T-helper 22 cell (primary cell): ENCODE measurements around the gene CELSR1.

ENCODE experiments used
- DNase-seq: peaks from one replicate; pipeline ENCODE4 v3.0.0-alpha.2; 2020; ENCODE audit warnings: low read depth

The CELSR1 gene

DNA sequence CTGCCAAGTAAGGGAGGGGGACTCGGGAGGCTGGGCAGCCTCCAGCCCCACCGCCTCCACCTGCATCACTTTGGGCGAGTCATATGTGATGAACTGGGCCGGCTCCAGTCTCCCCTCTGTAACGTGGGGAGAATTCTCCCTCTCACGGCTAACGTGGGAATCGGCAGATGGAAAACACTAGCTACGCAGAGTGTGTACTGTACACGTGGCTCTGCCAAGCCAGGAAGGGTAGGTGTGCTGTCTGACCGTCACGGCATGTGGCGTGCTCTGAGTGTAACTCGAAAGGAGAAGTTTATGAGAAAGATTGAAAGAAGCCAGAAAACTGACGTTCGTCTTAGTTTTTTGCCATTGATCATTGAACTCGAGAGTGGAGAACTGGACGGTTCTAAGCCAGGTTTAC is 188.2 kb downstream of the CELSR1 start:
- DNase-seq: no peak

DNA sequence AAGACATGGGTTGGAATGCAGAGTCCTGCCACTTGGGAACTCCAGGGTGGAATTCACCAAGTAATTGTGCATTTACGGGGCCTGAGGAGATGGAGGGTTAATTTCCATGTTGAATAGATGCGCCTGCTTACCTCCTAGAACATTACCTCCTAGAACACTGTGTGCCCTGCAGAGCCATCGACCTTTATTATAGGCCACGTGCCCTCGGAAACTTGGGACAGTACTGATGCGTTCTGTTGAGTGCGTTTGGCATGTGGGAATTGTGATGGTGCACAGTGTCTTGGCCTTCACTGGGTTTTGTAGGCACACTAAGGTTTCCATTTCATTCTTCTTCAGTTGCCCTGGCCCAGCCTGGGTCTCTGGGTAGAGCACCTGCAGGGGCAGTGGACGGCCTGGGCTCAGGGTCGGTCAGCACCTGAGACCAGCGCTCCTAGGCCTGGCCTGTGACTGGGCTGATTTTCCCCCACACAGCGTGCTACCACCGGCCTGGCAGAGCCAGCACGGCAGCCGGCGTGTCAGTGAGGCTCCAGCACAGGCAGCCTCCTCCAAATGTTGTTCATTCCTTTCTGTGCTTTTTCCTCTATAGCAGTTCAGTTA is 189.2 kb downstream of the CELSR1 start:
- no peak for DNase-seq

DNA sequence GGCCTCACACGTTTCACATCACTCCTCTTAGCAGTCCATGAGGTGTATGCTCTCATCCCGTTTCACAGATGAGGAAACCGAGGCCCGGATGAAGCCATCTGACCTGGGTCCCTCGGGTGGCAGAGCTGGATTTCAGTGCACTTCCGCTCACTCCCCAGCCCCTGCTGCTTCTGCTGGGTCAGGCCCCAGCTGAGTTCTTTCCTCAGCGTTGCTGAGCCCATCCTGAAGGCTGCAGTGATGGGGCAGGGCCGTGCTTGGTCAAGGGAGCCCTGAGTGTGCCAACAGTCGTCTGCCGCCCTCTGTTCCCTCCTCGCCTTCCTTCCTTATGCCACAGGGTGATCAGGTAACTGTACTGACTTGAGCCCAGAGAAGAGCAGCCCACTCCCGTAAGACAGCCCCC is 189.8 kb downstream of the CELSR1 start:
- DNase-seq: no peak

DNA sequence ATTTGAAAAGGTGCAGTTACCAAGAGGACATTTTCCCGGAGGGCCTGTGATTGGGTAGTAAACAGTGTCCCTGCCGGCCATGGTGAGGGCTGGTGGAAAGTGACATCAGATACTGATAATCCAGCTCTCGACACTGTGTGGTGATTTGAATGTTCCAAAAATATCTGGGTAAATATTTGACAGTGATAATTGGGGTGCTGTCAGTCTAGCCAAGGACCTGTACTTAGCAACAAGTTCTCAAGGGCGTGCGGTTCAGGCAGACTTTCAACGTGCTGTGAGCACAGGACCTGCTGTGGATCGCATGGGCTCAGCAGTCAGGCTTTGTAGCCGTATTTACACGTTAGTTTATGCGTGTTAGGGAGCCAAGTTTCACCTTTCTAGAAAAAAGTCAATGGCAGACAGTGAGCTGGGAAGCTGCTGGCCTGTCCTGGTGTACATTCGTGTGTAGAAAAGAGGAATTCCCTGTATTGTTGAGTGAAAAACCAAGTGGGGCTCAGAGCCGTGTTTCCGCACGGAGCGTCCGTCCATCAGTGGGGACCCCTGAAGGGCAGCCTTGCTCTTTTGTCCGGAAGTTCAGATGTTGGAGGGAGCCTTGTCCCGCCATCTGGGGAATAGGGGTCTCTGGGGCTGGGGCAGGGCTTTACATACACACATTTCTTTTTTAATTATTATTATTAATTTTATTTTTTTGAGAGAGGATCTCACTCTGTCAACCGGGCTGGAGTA is 190.6 kb downstream of the CELSR1 start:
- no peak for DNase-seq

DNA sequence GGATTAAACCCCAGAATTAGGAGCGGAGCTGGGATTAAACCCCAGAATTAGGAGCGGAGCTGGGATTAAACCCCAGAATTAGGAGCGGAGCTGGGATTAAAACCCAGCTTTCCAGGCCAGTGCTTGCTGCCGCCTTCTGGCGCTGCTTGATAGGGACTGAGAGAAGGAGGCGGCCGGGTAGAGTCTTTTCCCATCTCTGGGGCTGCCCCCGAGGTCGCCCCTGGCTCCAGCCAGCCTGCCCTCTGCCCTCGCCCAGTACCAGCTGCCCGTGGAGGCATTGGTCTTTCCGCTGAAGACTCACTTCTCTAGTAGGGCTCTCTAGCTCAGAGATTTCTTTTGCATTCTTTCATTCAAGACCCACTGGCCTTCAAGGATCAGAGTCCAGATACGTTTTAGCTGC is 196.7 kb downstream of the CELSR1 start:
- DNase-seq: no peak

DNA sequence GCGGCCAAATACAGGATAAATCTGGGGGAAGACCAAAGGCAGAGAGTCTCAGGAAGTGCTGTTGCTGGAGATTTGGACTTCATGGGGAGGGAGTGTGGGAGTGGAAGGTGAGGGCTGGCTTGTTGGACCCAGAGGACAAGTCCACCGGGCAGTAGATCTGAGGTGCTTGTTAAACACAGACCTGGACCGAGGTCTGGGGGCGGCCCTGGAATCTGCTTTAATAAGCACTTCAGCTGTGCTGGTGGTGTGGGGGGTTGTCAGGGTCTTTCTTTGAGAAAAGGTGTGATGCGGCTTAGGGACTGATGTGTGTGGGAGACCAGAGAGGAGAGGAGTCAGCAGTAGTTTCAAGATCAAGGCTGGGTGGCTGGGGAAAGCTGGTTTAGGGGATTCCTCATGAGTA is 197.5 kb downstream of the CELSR1 start:
- no peak for DNase-seq

DNA sequence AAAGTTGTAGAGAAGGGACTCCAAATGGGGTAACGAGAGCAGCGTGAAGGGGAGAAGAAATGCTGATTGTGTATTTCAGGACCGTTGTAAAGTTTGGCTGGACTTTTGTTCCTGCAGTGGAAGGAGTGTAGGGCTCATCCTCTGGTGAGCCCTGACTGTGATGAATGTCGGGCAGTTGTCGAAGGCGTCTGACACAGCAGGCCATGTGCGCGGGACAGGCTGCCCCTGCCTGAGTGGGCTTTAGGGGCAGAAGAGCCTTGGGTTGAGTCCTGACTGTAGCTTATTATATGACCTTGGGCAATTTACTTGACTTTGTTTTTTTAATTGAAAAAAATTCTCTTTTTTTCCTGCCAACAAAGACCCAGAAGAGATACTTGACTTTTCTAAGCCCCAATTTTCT is 198.8 kb downstream of the CELSR1 start:
- DNase-seq: no peak

DNA sequence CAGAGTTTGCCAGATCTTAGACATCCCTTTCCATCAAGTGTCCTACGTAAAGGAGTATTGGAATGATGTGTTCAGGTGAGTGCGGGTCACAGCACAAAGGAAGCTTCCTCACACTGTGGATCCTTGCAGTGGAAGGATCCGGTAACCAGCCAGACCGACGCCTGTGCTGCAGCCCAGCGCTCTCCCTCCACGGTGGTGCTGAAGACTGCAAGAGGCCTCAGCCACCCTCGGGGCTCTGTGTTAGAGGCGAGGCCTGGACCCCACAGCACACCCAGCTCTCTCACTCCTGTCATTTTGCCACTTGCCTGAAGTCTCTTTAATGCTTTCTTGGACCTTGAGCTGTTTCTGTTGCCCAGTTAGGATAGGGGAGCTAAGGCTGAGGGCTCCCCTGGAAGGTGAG is 199.6 kb downstream of the CELSR1 start:
- no peak for DNase-seq

DNA sequence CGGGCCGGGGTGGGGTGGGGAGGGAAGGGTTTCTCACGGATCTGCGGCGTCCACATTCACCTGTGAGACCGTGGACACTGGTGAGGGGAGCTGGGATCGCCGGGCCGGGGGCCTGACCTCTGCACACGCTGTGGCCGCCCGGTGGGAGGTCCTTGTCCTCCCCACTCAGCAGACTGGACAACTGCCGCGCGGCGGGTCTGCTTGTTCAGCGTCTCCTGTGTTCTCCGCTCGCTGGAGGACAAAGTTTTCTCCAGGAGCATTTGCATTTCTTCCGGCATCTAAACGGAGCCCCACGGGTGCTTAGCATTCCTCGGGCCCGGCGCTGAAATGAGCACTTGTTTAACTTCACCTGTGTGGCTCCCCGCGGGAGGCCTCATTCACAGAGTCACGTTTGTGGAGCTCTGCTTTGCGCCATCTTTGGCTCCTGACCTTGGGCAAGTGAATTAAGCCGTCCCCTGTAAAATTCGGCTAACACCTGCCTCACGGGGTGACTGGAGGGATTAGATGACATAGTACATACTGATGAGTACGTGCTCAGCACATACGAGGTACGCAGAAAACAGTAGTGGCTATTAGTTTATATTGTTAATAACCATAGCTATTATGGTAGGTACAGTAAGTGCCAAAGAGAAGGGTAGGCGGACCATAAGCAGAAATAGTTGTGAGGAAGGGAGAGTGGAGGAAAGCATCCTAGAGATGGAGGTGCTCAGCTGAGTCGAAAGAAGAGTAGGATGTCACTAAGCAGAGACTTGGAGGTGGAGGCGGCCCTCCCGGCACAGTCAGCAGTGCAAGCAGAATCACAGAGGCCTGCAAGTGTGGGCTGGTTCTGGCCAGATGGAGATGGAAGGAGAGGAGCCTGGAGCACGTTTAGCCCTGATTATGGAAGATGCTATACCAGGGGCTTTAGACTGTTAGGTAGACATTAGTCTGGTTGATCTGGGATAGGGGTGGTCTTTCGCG is 201.0 kb downstream of the CELSR1 start:
- DNase-seq: no peak

DNA sequence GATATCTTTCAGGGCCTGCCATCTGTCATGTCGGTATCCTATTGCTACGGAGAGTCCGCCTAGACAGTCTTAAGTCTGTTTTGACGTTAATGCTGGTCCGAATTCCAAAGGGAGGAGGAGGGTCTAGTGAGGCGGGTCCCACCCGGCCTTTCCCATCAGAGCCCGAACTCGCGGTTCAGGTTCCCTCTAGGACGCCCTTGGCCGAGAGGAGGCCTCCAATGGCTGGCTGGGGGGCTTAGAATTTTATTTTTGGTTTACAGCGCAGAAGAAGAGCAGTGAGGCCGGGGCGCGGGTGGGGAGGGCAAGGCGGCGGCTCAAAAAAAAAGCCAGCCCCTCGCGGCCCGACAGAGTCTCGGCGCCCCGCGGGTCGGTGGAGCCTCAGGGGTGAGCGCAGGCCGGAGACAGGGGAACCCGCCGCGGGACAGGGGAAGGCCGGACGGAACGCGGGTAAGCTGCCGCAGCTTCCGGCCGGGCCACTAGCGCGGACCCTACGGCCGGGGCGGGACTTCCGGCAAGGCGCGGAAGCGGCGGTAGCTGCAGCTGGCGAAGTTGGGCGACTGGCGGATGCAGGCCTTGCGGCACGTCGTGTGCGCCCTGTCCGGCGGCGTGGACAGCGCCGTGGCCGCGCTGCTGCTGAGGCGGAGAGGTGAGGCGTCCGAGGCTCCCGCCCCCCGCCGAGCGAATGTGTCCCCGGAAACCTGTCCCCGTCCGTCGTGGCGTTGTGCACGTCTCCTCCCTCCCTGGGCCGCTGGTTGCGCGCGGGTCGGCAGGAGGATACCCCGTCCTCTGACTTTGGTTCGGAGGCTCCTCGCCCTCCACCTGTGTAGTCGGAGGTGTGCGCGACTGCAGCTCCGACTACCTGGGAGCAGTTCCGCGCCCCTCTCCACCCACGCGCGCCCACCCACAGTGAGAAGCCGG is 202.0 kb downstream of the CELSR1 start, which contains the start of gene TRMU:
TRMU (plus strand) TSS at position 514 of the 918 bp plus-strand sequence; CDS start at position 565, 51 bp downstream.
- DNase-seq: peak; percentile 44

DNA sequence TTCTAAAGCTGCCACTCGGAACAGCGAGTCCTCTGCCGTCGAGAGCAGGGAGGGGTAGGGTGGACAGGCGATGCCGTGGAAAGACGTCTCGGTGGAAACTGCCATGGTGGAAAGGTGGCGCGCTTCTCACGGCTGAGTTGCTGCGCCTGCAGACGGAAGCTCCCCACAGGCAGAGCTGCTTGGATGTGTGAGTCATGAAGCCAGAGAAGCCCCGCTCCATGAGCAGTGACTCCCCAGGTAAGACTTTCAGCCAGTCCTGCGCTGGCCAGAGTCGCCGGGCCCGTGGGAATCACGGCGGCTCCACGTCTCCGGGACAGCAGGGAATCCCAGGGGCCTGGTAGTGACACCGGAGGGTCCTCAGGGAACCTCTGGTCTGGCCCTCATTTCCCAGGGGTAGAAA is 205.9 kb downstream of the CELSR1 start:
- no peak for DNase-seq

DNA sequence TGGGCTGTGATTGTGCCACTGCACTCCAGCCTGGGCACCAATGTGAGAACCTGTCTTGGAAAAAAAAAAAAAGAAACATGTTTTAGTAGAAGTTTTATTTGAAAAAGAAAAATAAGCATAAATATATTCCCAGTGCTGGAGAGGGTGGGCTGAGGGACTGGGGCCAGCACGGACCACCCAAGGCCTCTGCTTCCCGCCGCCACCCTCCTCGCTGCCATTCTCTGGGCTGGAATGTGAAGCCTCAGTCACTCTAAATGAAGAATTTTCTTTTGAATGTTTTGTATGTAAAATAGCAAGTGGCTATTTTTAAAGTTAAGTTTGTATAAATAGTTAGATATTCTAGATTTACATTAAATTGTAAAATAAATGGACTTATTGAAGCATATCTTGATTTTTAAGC is 207.0 kb downstream of the CELSR1 start:
- DNase-seq: no peak

DNA sequence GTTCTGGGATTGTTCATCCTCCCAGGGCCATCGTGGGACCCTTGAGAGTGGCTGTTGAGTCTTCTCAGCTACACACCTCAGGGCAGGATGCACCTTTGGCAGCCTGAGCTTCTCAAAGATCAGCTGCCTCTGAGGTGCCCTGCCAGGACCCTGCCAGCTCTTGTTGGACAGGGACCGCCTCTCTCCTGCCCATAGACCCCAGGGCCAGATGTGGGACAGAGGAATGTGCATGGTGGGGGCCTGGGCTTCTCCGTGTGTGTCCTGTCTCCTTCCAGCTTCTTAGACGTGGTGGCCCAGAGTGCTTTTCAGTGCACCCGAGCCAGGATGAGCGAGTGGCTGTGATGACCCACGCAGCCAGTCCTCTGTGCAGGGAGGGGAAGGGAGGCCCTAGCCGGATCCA is 207.8 kb downstream of the CELSR1 start:
- DNase-seq: no peak

DNA sequence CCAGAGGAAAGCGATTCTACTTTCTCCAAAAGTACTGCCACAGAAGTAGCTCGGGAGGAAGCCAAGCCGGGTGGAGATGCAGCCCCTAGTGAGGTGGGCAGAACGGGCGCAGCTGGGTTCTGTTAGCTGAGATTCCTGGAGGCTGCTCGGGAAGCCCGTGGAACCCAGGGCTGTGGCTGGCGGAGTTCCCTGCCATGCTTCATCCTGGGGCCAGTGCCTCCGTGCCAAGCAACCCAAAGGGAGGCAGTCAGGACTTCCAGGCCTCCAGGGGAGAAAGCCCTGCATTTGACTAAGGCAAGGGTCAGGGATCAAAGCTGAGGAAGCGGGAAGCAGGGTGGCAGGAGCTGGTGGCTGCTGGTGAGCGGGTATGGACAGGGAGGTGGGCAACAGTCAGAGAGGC is 208.6 kb downstream of the CELSR1 start:
- no peak for DNase-seq

DNA sequence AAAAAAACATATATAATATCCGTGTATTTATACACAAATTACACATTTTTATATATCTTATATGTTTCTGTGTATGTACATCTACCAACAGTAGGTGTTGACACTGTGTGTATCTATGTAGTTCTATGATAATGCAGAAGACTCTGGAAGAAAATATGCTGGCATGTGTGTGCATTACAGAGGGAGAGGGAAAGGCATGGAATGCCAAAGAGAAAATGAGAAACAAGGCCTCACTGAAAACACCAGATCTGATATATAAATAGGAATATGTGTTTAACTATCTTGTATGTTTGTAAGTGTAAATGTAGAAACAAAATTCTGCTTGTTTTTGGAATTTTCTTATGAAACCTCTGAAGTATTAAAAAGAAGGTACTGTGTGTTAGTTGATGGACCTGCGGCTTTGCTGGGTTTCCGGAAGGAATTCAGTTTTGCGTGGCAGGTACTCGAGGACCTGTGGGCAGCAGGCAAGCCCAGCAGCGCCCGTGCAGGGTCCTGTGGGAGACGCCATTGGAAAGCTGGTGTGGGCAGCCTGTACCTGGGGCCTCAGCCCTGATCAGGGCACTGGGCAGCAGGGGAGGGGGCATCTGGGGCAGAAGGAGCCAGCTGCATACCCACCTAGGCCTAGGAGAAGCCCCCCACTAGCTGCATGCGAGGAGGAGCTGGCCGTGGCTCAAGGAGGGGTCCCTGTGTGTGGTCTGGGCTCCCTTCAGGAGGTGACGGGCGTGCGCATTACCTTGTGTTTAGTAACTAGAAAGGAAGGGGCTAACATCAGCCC is 209.5 kb downstream of the CELSR1 start:
- DNase-seq: no peak

DNA sequence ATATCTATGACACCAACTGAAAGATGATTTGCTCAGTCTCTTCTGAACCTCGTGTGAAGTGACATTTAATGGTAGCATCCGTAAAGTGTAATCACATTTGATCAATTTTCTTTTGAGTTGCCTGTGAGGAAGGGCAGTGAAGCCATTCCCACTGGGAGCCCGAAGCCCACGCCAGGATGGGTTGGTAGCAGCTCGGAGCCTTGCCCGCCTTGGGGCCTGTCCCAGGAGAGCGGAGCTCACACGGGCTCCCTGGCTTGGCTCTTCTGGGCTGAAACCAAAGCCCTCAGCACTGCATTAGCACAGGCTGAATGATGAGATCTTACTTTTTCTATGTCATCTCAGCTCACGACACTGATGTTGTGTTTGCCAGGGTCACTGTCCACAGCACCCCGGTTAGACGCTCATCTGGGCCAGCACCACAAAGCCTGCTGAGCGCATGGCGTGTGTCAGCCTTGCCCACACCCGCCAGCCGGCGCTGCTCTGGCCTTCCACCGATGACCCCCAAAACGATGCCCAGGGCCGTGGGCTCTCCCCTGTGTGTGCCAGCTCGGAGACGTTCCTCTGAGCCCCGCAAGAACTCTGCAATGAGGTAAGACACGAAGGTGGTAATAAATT is 211.2 kb downstream of the CELSR1 start:
- no peak for DNase-seq

DNA sequence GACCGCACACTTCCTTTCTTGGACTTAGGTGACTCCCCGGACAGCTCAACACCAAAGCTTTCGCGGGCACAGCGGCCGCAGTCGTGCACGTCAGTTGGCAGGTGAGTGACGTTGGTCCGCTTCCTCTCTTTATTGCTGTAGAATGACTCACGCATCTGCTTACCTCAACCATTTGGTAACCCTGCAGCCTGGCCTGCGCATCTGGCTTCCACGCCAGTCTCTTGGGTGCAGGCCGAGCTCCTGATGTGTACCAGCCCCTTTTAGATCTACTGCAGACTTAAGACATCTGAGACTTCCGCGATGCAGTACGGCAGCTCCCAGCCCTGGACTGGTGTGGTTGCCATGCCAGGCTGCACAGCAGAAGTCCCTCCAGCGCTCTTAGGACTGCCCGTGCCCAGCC is 214.3 kb downstream of the CELSR1 start:
- DNase-seq: no peak

DNA sequence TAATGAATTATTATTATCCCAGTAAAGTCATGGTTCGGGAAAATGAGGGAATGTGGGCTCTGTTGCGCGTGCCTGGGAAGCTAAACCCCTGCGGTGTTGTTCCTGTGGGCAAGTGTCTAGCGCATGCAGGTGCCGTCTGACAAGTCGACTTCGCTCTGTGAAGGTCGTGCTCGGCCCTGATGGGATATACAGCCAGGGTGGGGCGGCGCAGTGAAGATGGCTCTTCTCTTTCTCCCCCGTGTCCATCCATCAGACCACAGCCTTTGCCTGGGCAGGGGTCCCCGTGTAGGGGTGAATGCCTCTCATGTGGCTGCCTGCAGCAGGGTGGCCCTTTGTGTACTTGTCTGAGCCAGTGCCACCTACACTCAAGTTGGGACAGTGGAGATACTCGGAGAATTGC is 214.7 kb downstream of the CELSR1 start:
- DNase-seq: no peak

DNA sequence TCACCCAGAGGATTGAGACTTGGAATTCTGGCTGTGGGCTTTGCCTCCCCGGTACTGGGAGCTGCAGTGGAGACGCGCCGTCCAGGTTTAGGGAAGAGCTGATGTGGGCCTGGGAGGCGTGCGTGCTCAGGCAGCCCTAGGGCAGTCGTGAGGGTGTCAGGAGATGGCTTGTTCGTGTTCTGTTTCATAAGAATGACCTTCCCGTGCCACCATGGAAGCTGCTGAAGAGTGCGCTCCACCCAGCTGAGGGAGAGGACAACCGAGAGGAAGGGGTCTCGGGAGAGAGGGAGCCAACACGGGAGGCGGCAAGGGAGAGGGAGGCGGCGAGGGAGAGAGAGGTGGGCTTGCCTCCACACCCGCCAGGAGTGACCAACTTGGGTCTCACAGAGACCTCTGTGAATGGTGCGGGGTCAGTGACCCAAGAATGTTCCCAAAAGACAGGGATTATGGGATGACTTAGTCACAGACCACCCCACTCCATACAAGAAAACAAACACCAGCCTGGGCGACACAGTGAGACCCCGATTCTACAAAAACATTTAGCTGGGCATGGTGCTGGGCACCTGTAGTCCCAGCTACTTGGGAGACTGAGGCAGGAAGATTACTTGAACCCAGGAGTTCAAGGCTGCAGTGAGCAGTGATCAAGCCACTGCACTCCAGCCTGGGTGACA is 216.6 kb downstream of the CELSR1 start:
- DNase-seq: no peak

DNA sequence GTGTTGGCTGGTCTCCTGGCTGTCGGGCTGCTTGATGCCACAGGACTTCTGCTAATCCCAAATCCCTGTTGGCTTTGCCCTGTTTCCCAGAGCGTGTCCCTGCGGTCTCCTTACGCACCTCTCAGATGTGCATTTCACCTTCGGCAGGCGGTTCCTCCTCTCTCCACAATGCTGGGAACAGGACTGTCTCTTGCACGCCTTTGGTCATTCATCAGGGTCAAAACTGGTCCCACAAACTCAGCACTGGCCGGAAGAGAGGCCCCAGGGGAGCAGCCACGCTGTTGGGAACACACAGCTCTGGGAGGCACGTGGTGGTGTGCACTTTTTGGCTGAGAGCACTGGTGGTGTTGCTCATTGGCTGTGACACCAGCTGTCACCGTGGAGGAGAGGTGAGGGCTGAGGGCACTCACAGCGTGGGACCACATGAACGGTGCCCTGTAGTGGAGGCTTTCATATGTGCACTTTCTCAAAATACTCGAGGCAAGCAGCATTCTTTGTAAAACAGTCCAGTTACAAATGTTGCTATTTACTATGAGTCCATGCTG is 217.2 kb downstream of the CELSR1 start:
- DNase-seq: no peak
